Adrenal gland (tissue), 12 donors: ENCODE data around the gene ZNF548. TPM values are rescaled to one million over a fixed set of nuclear protein-coding genes. Genes with fewer than 3 reads are reported as not detected.
A peak's percentile ranks its signal among the peaks of the same experiment; 100 is the strongest.

Source experiments
- DNase-seq, 7 donors: peaks; one replicate each; pipeline ENCODE4 v3.0.0-alpha.2; 2019 to 2020
- H3K27ac ChIP-seq, 5 donors: fragments of 200-600 bp; sonication (generic) in 4 of 5; 1 replicate in 3 of 5; 2 replicates in 2 of 5; pipeline versions ENCODE4 v1.5.1 to v1.8.0; 2016 to 2020; ENCODE audit warnings: mild to moderate bottlenecking in 1 of 5
- H3K27me3 ChIP-seq: fragments of 200-600 bp; 2 replicates; pipeline ENCODE4 v1.8.0; 2021
- H3K36me3 ChIP-seq, 2 donors: fragments of 200-600 bp; replicated peaks in 1 of 2; 1 replicate in 1 of 2; 2 replicates in 1 of 2; pipeline versions ENCODE4 v1.5.1 to v1.8.0; 2018 to 2022
- H3K4me1 ChIP-seq, 2 donors: fragments of 200-600 bp; replicated peaks in 1 of 2; 1 replicate in 1 of 2; 2 replicates in 1 of 2; pipeline versions ENCODE4 v1.5.1 to v1.8.0; 2018 to 2021
- H3K4me3 ChIP-seq, 4 donors: fragments of 200-600 bp; sonication (generic) in 3 of 4; one replicate each; pipeline ENCODE4 v1.5.1; 2016 to 2018
- H3K9me3 ChIP-seq, 3 donors: fragments of 200-600 bp; sonication (generic) in 1 of 3; replicated peaks in 1 of 3; 1 replicate in 2 of 3; 2 replicates in 1 of 3; pipeline versions ENCODE4 v1.5.1 to v1.8.0; 2016 to 2021
- POLR2A ChIP-seq, 2 donors: fragments of 450-650 bp; IDR thresholded peaks; one replicate each; pipeline ENCODE4 v1.6.1; 2017; ENCODE audit warnings: antibody characterized with exemption in 2 of 2, mild to moderate bottlenecking in 2 of 2, moderate library complexity in 1 of 2
- WGBS, 4 donors: extraction: QIAGEN DNeasy Blood & Tissue Kit in 2 of 4; methylation state at CpG; one replicate each; pipeline versions ENCODE4 v1.1.5 to v1.1.7; 2013 to 2017; 5-methylcytosine and 5-hydroxymethylcytosine counted together
- intact Hi-C, 2 donors: fragments of 100-400 bp; cut with DNase I; formaldehyde crosslinking; loops; one replicate each; pipeline versions ENCODE4 v1.14.1 to v1.15.0; 2022 to 2023
- polyA plus RNA-seq, 3 donors: library from polyadenylated mRNA; stranded (reverse); fragments of 200-250 nt in 2 of 3; fragments of 350-450 nt in 1 of 3; fragmentation: Illumina TruSeq in 1 of 3; extraction: RNeasy Lipid Tissue Mini Kit (QIAGEN cat#74804) in 1 of 3; gene quantifications; one replicate each; pipeline ENCODE4 v1.2.3, GENCODE V29; 2013 to 2014
- total RNA-seq, 9 donors: library from RNA; depleted of rRNA in 4 of 9; stranded (reverse); fragments of >200 nt in 4 of 9; fragments of 120-200 nt in 1 of 9; fragmentation: NEBNext Ultra II Directional in 1 of 9; extraction: Animal tissue kit (Norgen Biotek cat#: 25700) in 1 of 9; gene quantifications; one replicate each; pipeline versions ENCODE4 v1.1.0 to v1.2.4, GENCODE V29; 2013 to 2023
- TF ChIP-seq, protein P1 (sequence below), 6 experiments: fragments of 450-650 bp in 4 of 6; fragments of 200-600 bp in 2 of 6; sonication (generic) in 1 of 6; IDR thresholded peaks; 1 replicate in 5 of 6; 2 replicates in 1 of 6; pipeline versions ENCODE4 v1.5.1 to v1.8.0; 2016 to 2021; ENCODE audit warnings: antibody characterized with exemption in 6 of 6, mild to moderate bottlenecking in 2 of 6, moderate library complexity in 1 of 6
- donor health status: healthy with polysubstance abuse.
- donor health status: Bipolar disorder and iron deficiency.
- donor health status: DM: yes; HTN: yes; CAD: no.
- donor health status: DM: no; HTN: no; CAD: no.
- donor health status: DM: no; HTN: no; CAD: no.
- donor health status: DM: yes; HTN: yes; CAD: no.

Gene ZNF548
- total and polyA plus RNA-seq, 12 donors, result 4.6 to 21.7 (median 13.2) TPM

DNA sequence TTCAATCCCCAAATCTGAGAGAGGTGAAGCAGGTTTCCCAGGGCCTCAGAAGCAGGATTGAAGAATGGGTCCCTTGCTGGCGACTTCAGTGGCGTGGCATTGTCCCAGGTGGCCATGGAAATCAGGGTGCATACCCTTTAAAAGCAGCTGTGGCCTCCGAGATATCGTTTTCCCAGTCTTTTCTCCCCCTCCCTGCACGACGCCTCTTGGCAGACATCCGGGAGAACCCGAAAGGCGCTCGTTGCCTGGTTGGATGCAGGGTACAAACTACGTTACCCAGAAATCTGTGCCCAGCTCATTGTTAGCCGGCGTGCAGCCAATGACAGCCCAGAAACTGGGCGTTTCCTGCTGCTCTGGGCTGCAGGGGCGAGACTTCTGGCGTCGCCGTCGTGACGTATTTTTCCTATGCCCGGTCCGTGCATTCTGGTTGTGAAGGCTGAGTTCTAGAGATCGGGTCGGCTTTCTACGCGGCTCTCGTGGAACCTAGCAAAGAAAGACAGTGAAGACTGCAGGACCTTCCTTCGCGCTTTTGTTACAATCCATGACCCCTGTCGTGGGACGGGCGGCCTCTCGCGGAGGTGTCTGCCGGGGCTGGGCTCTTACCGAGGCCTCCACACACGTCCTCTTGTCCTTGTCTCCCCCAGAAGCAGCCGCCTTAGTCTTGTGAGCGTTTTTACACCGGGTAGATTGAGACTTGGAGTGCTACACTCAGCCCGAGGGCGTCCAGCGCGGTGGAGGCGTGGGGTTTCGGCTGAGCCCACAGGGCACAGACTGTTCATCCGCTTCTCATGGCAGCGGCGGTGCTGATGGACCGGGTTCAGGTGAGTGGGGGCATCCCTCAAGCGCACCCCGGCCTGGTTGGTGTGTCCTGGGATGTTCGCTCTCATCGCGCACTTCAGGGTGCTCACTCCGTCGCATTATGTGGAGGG is 38.5 kb upstream of the ZNF548 start, which contains the start of gene ZNF304:
Gene ZNF304 (plus strand): TSS at position 395 of the 929 bp plus-strand sequence. CDS start 394 bp downstream, at position 789.
- intact Hi-C loops, result no loop called here
- TF ChIP-seq POLR2A (IDR thresholded peaks at IDR 0.05), result peak in 1 of 2 donors; percentile 66
- TF ChIP-seq, protein P1, sequence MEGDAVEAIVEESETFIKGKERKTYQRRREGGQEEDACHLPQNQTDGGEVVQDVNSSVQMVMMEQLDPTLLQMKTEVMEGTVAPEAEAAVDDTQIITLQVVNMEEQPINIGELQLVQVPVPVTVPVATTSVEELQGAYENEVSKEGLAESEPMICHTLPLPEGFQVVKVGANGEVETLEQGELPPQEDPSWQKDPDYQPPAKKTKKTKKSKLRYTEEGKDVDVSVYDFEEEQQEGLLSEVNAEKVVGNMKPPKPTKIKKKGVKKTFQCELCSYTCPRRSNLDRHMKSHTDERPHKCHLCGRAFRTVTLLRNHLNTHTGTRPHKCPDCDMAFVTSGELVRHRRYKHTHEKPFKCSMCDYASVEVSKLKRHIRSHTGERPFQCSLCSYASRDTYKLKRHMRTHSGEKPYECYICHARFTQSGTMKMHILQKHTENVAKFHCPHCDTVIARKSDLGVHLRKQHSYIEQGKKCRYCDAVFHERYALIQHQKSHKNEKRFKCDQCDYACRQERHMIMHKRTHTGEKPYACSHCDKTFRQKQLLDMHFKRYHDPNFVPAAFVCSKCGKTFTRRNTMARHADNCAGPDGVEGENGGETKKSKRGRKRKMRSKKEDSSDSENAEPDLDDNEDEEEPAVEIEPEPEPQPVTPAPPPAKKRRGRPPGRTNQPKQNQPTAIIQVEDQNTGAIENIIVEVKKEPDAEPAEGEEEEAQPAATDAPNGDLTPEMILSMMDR (IDR thresholded peaks at IDR 0.05), result no peak
- Histone ChIP-seq H3K27ac (peak within 1 kb of the TSS; percentile 24 to 89 (median 80)), H3K9me3 (no peaks in the 10 kb centered on the region), H3K27me3 (no peaks in the 10 kb centered on the region), H3K36me3 (peaks cover 0 to 23% of the 10 kb centered on the region in 2 donors), H3K4me1 (peaks cover 13 to 14% of the 10 kb centered on the region in 2 donors), H3K4me3 (peak within 1 kb of the TSS; percentile 40 to 97 (median 75))
- WGBS, 4 donors, result 1 to 3% (median 2%) methylated on average over 21 to 57 of the region's 57 CpGs
- peak; percentile 94 to 98 (median 96) for DNase-seq

- intact Hi-C loops, result no loop called here
- Histone ChIP-seq H3K9me3 (no peaks in the 10 kb centered on the region), H3K27me3 (no peaks in the 10 kb centered on the region), H3K36me3 (peaks cover 0 to 30% of the 10 kb centered on the region in 2 donors), H3K27ac (peak overlapping the region in 4 of 5 donors; percentile 24 to 89 (median 82)), H3K4me1 (peaks cover 13 to 14% of the 10 kb centered on the region in 2 donors), H3K4me3 (peak overlapping the region in 3 of 4 donors; percentile 65 to 97 (median 85))
- 13 to 17% (median 15%) methylated on average over 6 to 7 of the region's 7 CpGs for WGBS, 4 donors
- TF ChIP-seq POLR2A (IDR thresholded peaks at IDR 0.05), result no peak
- TF ChIP-seq, protein P1 (IDR thresholded peaks at IDR 0.05), result no peak
- DNase-seq, result no peak
These were observed 37.8 kb upstream of the ZNF548 start for GRCh38 chr19:57351867-57352266.

GRCh38 chr19:57355916-57356315 is 33.7 kb upstream of the ZNF548 start:
- intact Hi-C loops, result no loop called here
- no peak for TF ChIP-seq POLR2A (IDR thresholded peaks at IDR 0.05)
- TF ChIP-seq, protein P1 (IDR thresholded peaks at IDR 0.05), result no peak
- Histone ChIP-seq H3K9me3 (no peaks in the 10 kb centered on the region), H3K4me3 (no peak overlapping the region), H3K27ac (no peak overlapping the region), H3K4me1 (peaks cover 14 to 18% of the 10 kb centered on the region in 2 donors), H3K27me3 (no peaks in the 10 kb centered on the region), H3K36me3 (peaks cover 0 to 42% of the 10 kb centered on the region in 2 donors)
- WGBS, 4 donors, result 89 to 95% (median 93%) methylated on average over 4 of the region's 4 CpGs
- no peak for DNase-seq

DNA sequence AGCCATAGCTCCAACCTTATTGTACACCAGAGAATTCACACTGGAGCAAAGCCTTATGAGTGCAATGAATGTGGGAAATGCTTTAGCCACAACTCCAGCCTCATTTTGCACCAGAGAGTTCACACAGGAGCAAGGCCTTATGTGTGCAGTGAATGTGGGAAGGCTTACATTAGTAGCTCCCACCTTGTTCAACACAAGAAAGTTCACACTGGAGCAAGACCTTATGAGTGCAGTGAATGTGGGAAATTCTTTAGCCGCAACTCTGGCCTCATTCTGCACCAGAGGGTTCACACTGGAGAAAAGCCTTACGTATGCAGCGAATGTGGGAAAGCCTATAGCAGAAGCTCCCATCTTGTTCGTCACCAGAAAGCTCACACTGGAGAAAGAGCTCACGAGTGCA is 32.2 kb upstream of the ZNF548 start:
- no peak overlapping the region for H3K27ac ChIP-seq
- whole genome bisulfite sequencing, 4 donors, result 93 to 98% (median 96%) methylated on average over 5 of the region's 5 CpGs
- peaks cover 19 to 25% of the 10 kb centered on the region in 2 donors for H3K4me1 ChIP-seq
- H3K9me3 ChIP-seq, result no peaks in the 10 kb centered on the region
- H3K27me3 ChIP-seq, result no peaks in the 10 kb centered on the region
- DNase-seq, result no peak
- no peak overlapping the region for H3K4me3 ChIP-seq
- peaks cover 0 to 42% of the 10 kb centered on the region in 2 donors for H3K36me3 ChIP-seq
- intact Hi-C loops, result no loop called here
- TF ChIP-seq, protein P1 (IDR thresholded peaks at IDR 0.05), result no peak
- no peak for TF ChIP-seq POLR2A (IDR thresholded peaks at IDR 0.05)
